Measurements from ENCODE around the gene TGFBR2.

GRCh38 chr3:30611613-30612436 lies 5.4 kb downstream of the TGFBR2 start:
- no peak for TF ChIP-seq EZH2 (IDR thresholded peaks at IDR 0.05)
- TF ChIP-seq POLR2AphosphoS5 (IDR thresholded peaks at IDR 0.05; ENCODE audit: borderline replicate concordance, low read depth, low read length), result no peak

Measured in SK-N-MC (cell line).